ENCODE measurements around the gene EDC4. TPM values are rescaled to one million over a fixed set of nuclear protein-coding genes. Genes with fewer than 3 reads are reported as not detected.

Gene EDC4
- total and polyA plus RNA-seq, 2 of the 13 experiments (the other 11 are each of a cell fraction or from before 2014, with no cell fraction given), result 51.4 to 59.1 TPM

DNA sequence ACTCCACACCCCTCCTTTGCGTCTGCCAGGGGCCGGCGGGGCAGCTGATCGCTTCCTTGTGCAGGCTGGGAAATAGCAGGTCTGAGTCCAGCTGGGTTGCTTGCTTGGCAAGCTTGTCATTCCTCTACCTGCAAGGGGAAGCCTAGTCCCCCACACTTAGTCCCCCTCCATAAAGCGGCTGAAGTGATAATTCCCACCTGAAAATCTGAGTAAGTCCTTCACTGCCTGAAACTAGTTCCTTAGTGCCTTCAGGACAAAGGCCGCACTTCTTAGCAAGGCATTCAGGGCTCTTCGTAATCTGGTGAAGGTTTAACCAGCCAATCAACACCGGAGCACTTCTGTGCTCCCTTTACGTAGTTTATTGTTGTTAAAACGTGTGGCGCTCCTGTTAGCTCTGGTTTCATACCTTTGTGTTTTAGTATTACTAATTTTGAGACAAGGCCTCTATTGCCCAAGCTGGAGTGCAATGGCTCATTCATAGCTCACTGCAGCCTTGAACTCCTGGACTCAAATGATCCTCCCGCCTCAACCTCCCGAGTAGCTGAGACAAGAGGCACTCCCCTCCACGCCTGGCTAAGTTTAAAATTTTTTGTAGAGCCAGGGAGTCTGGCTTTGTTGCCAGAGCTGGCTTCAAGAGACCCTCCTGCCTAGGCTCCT, 21.0 kb downstream of the EDC4 start (continued):
- TF ChIP-seq, protein P1, sequence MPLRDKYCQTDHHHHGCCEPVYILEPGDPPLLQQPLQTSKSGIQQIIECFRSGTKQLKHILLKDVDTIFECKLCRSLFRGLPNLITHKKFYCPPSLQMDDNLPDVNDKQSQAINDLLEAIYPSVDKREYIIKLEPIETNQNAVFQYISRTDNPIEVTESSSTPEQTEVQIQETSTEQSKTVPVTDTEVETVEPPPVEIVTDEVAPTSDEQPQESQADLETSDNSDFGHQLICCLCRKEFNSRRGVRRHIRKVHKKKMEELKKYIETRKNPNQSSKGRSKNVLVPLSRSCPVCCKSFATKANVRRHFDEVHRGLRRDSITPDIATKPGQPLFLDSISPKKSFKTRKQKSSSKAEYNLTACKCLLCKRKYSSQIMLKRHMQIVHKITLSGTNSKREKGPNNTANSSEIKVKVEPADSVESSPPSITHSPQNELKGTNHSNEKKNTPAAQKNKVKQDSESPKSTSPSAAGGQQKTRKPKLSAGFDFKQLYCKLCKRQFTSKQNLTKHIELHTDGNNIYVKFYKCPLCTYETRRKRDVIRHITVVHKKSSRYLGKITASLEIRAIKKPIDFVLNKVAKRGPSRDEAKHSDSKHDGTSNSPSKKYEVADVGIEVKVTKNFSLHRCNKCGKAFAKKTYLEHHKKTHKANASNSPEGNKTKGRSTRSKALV (CRISPR knock-in tag; IDR thresholded peaks at IDR 0.05), result no peak; the same call in 1 of the 2 replicates
- no peak for TF ChIP-seq BCL6 (CRISPR knock-in tag; IDR thresholded peaks at IDR 0.05)
- TF ChIP-seq ZSCAN20 (CRISPR knock-in tag; IDR thresholded peaks at IDR 0.05; ENCODE audit: borderline replicate concordance), result no peak
- no peak for TF ChIP-seq SMAD1 (CRISPR knock-in tag; IDR thresholded peaks at IDR 0.05; ENCODE audit: borderline replicate concordance, low read depth)
- no peak for TF ChIP-seq SALL1 (CRISPR knock-in tag; IDR thresholded peaks at IDR 0.05)
- no peak for TF ChIP-seq ZNF850 (CRISPR knock-in tag; conservative IDR thresholded peaks at IDR 0.05)
- TF ChIP-seq ZNF383 (CRISPR knock-in tag; IDR thresholded peaks at IDR 0.05; ENCODE audit: borderline replicate concordance), result no peak
- no peak for TF ChIP-seq ZNF713 (CRISPR knock-in tag; IDR thresholded peaks at IDR 0.05)
- peak; percentile 48; the same call in 1 of the 2 replicates for TF ChIP-seq ZNF296 (CRISPR knock-in tag; conservative IDR thresholded peaks at IDR 0.05)
- TF ChIP-seq KDM1A (CRISPR knock-in tag; IDR thresholded peaks at IDR 0.05), result no peak
- TF ChIP-seq ZNF446 (CRISPR knock-in tag; IDR thresholded peaks at IDR 0.05), result 0 out of 2 replicates have a peak, but pooled peaks have one; percentile 5
- TF ChIP-seq, protein P2, sequence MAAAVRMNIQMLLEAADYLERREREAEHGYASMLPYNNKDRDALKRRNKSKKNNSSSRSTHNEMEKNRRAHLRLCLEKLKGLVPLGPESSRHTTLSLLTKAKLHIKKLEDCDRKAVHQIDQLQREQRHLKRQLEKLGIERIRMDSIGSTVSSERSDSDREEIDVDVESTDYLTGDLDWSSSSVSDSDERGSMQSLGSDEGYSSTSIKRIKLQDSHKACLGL (CRISPR knock-in tag; IDR thresholded peaks at IDR 0.05), result no peak
- TF ChIP-seq ZZZ3 (CRISPR knock-in tag; IDR thresholded peaks at IDR 0.05; ENCODE audit: borderline replicate concordance), result no peak
- TF ChIP-seq TBP (CRISPR knock-in tag; IDR thresholded peaks at IDR 0.05), result no peak
- TF ChIP-seq ZFP36L1 (CRISPR knock-in tag; IDR thresholded peaks at IDR 0.05), result no peak
- TF ChIP-seq, protein P3, sequence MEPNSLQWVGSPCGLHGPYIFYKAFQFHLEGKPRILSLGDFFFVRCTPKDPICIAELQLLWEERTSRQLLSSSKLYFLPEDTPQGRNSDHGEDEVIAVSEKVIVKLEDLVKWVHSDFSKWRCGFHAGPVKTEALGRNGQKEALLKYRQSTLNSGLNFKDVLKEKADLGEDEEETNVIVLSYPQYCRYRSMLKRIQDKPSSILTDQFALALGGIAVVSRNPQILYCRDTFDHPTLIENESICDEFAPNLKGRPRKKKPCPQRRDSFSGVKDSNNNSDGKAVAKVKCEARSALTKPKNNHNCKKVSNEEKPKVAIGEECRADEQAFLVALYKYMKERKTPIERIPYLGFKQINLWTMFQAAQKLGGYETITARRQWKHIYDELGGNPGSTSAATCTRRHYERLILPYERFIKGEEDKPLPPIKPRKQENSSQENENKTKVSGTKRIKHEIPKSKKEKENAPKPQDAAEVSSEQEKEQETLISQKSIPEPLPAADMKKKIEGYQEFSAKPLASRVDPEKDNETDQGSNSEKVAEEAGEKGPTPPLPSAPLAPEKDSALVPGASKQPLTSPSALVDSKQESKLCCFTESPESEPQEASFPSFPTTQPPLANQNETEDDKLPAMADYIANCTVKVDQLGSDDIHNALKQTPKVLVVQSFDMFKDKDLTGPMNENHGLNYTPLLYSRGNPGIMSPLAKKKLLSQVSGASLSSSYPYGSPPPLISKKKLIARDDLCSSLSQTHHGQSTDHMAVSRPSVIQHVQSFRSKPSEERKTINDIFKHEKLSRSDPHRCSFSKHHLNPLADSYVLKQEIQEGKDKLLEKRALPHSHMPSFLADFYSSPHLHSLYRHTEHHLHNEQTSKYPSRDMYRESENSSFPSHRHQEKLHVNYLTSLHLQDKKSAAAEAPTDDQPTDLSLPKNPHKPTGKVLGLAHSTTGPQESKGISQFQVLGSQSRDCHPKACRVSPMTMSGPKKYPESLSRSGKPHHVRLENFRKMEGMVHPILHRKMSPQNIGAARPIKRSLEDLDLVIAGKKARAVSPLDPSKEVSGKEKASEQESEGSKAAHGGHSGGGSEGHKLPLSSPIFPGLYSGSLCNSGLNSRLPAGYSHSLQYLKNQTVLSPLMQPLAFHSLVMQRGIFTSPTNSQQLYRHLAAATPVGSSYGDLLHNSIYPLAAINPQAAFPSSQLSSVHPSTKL (CRISPR knock-in tag; IDR thresholded peaks at IDR 0.05), result no peak
